Stimulated activated CD8-positive, alpha-beta memory T cell treated with anti-CD3 and anti-CD28 coated beads, Interleukin-7, amount 100 ng/mL, for 1 hour (primary cell): ENCODE measurements around the gene PI4KA.
"Not testable (repeated sequence)": the region's sequence is repeated elsewhere in the genome, so short reads cannot be mapped to it uniquely, and the experiment has no call there.

Source experiments
- DNase-seq, 2 donors: peaks; one replicate each; pipeline ENCODE4 v3.0.0-alpha.2; 2020; ENCODE audit warnings: low read depth in 2 of 2

The PI4KA gene

DNA sequence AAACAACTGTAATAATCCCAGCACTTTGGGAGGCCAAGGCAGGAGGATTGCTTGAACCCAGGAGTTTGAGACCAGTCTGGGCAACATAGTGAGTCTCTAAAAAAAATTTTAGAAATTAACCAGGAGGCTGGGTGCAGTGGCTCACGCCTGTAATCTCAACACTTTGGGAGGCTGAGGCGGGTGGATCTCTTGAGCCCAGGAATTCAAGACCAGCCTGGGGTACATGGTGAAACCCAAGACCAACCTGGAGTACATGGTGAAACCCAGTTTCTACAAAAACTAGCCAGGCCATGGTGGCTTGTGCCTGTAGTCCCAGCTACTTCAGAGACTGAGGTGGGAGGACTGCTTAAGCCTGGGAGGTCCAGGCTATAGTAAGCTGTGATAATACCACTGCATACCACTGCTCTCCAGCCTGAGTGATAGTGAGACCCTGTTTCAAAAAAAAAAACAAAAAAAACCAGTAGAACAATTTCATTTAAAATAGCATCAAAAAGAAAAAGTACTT is 11.2 kb downstream of the PI4KA start:
- DNase-seq: no peak

DNA sequence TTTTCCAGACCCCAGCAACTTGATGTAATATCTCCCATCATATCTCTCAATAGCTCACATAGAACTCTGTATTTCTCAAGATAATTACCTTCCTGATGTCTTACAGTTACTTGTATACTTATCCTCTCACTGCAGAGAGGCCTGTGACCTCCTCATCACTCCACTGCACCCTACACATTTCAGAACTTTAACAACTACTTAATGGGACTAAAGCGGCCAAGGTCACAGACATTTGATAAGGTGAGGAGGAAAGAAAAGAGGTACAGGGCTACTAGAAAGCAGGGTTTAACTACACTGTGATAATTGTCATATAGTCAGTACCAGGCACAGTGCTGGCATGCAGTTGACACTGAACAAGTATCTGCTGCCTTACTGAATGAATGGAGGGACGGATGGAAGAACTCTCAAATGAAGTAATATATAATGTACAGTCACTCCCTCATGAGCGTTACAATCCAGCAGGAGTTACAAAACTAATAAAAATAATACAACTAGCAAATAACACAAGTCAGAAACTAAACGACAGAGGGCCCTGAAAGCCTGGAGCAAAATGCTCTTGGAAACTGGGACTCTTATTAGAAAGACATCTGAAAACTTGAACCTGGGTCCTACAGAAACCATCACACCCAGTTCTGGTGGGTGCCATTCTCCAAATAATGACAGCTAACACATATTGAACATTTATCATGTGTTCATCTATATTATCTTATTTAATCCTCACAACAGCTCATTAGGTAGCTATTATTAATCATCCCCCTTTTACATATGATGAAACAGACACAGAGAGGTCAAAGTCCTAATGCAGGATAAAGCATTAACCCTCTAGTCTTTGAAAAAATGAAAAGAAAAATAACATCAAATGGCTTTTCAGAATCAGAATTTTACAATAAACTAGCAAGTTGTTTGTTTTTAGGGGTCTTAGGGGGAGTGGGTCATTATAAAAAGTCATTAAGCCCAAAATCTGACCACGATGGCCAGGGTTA is 14.3 kb downstream of the PI4KA start:
- no peak for DNase-seq

DNA sequence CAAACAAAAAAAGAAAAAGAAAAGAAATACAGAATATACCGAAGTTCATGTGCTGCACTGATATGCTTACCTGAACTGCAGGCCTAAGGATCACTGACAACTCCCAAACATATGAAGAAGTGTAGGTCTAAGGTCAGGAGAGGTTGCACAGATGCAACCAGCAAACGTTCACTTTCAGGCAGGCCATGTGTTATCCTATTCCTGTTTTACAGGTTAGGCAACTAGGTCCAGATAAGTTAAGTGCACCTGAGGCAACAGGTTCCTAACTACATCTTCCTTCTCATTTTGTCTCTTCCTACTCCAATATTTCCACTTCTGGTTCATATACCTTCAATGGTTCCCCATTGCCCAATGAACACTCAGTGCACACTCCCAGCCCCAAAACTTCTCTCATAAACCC is 15.1 kb downstream of the PI4KA start:
- no peak for DNase-seq

- DNase-seq: no peak
Observed at GRCh38 chr22:20840646-20841371, 17.8 kb downstream of the PI4KA start.

DNA sequence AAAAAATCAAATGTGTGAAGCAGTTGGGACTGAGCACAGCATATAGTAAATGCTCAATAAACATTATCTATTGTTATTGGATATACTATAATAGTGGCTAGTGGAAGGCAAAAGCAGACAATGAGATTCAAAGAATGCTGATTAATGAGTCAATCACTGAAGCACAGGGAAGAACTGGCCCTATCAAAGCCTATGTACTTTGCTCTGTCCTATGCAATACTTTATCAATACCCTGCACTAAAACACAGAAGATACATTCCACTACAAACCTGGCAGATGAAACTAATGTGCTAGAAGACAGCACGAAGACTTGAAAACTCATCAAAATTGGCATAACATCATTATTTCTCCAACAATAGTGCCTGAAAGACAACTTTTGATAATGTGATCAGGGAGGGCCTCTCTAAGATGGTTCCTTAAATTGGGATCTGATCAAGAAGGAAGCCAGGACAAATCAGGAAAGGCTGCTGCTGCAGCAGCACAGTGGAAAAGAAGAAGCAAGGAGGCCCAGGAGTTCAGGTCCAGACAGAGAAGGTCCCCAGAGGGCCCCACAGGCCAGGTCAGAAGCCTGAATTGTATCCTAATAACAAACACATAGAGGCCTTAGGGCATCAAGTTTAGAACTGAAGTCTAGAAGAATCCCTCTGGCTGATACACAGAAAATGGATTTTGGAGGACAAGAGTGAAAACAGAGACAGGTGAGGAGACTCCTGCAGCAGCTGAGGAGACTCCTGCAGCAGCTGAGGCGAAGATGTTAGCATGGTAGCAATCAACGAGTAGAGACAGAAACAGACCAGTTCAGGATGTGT is 18.6 kb downstream of the PI4KA start:
- no peak for DNase-seq

DNA sequence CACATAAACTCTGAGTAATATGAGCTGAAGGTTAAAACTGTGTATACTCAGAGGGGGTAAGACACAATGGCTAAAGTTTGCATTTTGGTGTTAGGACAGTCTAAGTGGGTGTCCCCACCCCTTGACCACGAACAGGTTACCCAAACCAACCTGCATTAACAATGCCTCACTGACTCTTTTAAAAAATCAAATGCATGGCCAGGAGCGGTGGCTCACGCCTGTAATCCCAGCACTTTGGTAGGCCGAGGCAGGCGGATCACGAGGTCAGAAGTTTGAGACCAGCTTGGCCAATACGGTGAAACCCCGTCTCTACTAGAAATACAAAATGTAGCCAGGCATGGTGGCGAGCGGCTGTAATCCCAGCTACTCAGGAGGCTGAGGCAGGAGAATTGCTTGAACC is 19.3 kb downstream of the PI4KA start:
- DNase-seq: not testable (repeated sequence)

GRCh38 chr22:20836987-20837823 is 21.4 kb downstream of the PI4KA start:
- DNase-seq: no peak

DNA sequence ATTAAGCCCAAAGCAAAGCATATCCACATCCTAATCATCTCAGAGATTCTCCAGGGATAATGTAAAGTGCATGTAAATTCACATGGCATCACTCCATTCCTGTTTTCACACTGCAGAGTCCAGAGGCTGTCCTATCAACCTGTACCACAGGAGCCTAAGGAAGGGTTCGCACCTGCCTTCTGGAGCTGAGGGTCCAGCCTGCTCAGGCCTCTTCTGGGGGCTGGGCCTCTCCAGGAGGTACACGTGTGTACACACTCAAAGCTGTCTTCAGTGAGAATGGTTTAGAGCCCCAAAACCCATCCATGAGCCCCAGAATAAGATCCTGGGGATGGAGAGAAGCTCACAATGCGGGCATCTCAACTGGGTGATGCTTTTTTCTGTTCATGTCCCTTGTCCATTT is 23.9 kb downstream of the PI4KA start:
- no peak for DNase-seq

DNA sequence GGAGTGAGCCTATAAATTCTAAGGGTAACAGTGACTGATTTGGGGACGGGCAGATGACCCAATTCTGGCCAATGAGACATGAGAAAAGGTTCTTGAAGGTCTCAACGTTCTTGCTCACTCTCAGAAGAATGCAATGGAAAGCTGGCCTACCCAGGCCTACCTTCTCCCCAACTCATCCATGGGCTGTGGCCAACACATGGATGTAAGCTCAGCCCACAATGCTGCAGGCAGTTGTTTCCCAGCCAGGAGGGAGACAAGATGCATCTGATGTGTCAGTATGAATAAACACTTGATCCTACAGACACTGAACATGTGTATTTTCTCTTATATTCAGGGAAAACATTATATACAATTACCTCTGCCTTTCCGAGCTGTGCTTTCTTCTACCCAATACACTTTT is 24.4 kb downstream of the PI4KA start:
- DNase-seq: no peak

- no peak for DNase-seq
Observed at GRCh38 chr22:20833225-20833665, 25.4 kb downstream of the PI4KA start.

DNA sequence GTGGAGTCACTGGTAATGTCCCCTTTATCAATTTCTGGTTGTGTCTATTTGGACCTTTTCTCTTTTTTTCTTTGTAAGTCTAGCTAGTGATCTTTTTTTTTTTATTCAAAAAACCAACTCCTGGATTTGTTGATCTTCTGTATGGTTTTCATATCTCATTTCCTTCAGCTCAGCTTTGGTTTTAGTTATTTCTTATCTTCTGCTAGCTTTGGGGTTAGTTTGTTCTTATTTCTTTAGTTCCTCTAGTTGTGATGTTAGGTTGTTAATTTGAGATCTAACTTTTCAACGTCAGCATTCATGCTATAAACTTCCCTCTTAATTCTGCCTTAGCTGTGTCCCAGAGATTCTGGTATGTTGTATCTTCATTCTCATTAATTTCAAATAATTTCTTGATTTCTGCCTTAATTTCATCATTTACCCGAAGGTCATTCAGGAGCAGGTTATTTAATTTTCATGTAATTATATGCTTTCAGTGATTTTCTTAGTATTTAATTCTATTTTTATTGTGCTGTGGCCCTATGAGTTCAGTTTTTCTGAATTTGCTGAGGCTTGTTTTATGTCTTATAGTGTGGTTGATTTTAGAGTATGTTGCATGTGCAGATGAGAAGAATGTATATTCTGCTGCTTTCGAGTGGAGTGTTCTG is 29.0 kb downstream of the PI4KA start:
- DNase-seq: no peak

DNA sequence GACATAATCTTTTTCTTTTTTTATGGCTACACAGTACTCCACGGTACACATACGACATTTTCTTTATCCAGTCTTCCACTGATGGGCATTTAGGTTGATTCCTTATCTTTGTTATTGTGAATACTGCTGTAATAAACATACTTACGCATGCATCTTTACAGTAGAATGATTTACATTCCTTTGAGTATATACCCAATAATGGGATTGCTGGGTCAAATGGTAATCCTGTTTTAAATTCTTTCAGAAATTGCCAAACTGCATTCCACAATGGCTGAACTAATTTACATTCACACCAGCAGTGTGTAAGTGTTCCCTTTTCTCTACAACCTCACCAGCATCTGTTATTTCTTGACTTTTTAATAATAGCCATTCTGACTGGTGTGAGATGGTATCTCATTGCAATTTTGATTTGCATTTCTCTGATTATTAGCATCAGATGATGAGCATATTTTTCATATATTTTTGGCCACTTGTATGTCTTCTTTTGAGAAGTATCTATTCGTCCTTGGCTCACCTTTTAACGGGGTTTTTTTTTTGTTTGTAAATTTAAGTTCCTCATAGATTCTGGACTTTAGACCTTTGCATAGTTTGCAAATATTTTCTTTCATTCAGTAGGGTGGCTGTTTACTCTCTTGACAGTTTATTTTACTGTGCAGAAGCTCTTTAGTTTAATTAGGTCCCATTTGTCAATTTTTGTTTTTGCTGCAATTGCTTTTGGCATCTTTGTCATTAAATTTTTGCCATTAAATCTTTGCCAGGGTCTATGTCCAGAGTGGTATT is 32.0 kb downstream of the PI4KA start:
- DNase-seq: not testable (repeated sequence)

GRCh38 chr22:20825624-20826023 is 33.0 kb downstream of the PI4KA start:
- DNase-seq: no peak

DNA sequence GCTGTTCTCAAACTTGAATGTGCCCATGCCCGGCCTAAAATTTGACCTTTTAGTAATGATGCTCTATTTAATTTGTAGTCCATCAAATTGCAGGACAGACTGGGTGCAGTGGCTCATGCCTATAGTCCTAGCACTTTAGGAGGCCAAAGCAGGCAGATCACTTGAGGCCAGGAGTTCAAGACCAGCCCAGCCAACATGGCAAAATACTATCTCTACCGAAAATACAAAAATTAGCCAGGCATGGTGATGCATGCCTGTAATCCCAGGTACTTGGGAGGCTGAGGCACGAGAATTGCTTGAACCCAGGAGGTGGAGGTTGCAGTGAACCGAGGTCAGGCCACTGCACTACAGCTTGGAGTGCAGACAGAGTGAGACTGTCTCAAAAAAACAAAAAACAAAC is 33.4 kb downstream of the PI4KA start:
- not testable (repeated sequence) for DNase-seq

DNA sequence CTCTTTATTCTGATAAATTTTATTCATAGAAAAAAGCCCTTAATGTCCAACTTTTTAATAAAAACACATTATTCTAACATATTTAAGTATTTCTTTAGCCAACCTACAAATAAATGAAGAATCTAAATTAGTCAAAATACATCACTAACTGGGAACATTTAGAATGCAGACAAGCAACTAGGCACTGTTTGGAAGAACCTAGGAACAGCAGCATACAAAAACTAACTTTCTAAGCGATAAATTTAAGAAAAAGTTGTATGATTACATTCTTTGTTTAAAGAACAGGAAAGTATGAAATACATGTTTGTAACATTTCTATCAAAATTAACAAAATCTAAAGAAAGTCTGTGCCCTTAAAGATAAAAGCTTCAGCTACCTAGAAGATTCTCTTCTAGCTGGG is 35.3 kb downstream of the PI4KA start:
- no peak for DNase-seq

DNA sequence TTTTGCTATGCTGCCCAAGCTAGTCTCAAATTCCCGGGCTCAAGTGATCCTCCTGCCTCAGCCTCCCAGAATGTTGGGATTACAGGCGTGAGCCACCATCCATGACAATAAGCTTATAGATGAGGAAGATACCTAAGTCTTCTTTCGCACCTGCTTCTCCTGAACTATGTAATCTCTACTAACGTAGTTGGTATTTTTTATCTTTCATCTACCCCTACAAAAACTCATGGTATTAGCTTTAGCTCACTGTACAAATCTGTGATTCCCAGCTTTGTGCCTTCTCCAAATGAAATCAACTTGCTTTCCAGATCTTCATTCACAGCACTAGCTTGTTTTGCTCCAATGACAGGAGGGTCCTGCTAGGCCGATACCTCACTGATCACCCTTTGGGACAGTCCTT is 36.4 kb downstream of the PI4KA start:
- DNase-seq: no peak

- DNase-seq: not testable (repeated sequence)
Observed at GRCh38 chr22:20821717-20822239, 36.8 kb downstream of the PI4KA start.

DNA sequence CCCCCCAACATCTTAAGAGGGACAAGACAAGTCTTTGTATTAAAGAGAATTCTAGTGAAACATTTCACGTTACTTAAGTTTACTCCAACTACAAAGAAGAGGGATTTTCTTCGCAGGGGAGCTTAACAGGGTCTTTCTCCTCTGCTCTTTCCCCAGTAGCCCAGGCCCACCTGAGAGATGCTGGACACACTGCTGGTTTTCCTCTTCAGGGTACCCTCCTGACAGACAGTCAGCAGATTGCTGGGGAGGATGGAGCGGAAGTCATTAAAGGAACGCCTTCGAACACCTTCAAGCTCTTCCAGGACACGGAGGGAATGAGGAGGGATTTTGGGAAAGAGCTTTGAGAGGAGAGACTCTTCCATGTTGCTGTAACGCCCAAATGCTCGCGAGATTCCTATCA is 39.1 kb downstream of the PI4KA start:
- no peak for DNase-seq

DNA sequence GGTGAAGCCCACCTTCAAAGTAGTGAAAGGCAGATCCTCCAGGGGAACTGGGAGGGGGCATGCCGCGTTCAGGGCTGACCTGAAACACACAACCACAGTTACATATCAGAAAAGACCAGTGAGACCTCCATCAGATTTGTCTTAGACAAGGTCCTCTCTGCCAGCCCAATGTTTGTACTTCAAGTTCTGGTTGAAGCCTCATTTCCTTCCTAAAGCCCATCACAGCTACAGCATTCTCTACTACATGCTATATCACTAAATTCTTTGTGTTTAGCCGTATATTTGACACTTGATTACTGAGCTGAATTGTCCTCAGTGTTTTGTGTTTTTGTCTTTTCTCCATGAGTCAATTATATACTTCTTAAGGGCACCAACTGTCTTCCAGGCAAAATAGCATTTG is 40.1 kb downstream of the PI4KA start:
- no peak for DNase-seq
